ENCODE data around the gene ZNF813.
"Not testable (repeated sequence)": the region's sequence is repeated elsewhere in the genome, so short reads cannot be mapped to it uniquely, and the experiment has no call there.

ZNF813 gene

GRCh38 chr19:53483751-53484150 lies 16.2 kb downstream of the ZNF813 start:
- 80% methylated on average over 2 of the region's 2 CpGs for WGBS
- not testable (repeated sequence) for H3K9ac ChIP-seq (ENCODE audit: low read length); H3K23ac ChIP-seq (ENCODE audit: low read length in 2 of 2); H4K91ac ChIP-seq (ENCODE audit: low read length); H4K8ac ChIP-seq (ENCODE audit: low read length); H3K14ac ChIP-seq (ENCODE audit: low read length in 2 of 2); H2BK12ac ChIP-seq (ENCODE audit: low read length in 2 of 2); H2AK5ac ChIP-seq (ENCODE audit: low read length, severe bottlenecking); DNase-seq; H3K27me3 ChIP-seq (ENCODE audit: control insufficient read depth in 1 of 2, insufficient read depth in 1 of 2, low read length in 2 of 2); H2BK5ac ChIP-seq (ENCODE audit: low read depth, low read length, poor library complexity, severe bottlenecking); H3K79me1 ChIP-seq (replicated peaks; ENCODE audit: low read length, poor library complexity, severe bottlenecking); H3K4ac ChIP-seq (ENCODE audit: low read depth in 1 of 2, low read length in 2 of 2); H3K18ac ChIP-seq (ENCODE audit: low read depth in 1 of 2, low read length in 2 of 2); H3K4me2 ChIP-seq (ENCODE audit: low read length, poor library complexity, severe bottlenecking); H2BK120ac ChIP-seq (ENCODE audit: low read depth, low read length); H3K4me3 ChIP-seq (ENCODE audit: insufficient read depth in 1 of 2, low read depth in 1 of 2, low read length in 2 of 2); H2AFZ ChIP-seq (ENCODE audit: low read depth, low read length); H3K27ac ChIP-seq (ENCODE audit: low read length, poor library complexity, severe bottlenecking); H3K4me1 ChIP-seq (ENCODE audit: control insufficient read depth, insufficient read depth, low read depth, low read length); H2BK15ac ChIP-seq (ENCODE audit: low read depth, poor library complexity, severe bottlenecking)
- peaks cover 47% of the 10 kb centered on the region for H3K9me3 ChIP-seq (ENCODE audit: control insufficient read depth, low read length)
- H3K36me3 ChIP-seq (ENCODE audit: control insufficient read depth in 1 of 2, insufficient read depth in 2 of 2, low read depth in 1 of 2, low read length in 2 of 2), result peaks cover 38 to 43% of the 10 kb centered on the region in 2 experiments

GRCh38 chr19:53485046-53486004 lies 17.8 kb downstream of the ZNF813 start:
- Histone ChIP-seq H4K91ac (ENCODE audit: low read length) (no peak overlapping the region), H2AK5ac (ENCODE audit: low read length, severe bottlenecking) (no peak overlapping the region), H2BK15ac (ENCODE audit: low read depth, poor library complexity, severe bottlenecking) (no peak overlapping the region), H3K27ac (ENCODE audit: low read length, poor library complexity, severe bottlenecking) (no peak overlapping the region), H3K9ac (ENCODE audit: low read length) (no peak overlapping the region), H3K9me3 (ENCODE audit: control insufficient read depth, low read length) (peaks cover 59% of the 10 kb centered on the region), H3K18ac (ENCODE audit: low read depth in 1 of 2, low read length in 2 of 2) (no peak overlapping the region), H2AFZ (ENCODE audit: low read depth, low read length) (no peak overlapping the region), H3K4me2 (ENCODE audit: low read length, poor library complexity, severe bottlenecking) (no peak overlapping the region), H2BK5ac (ENCODE audit: low read depth, low read length, poor library complexity, severe bottlenecking) (no peak overlapping the region), H3K36me3 (ENCODE audit: control insufficient read depth in 1 of 2, insufficient read depth in 2 of 2, low read depth in 1 of 2, low read length in 2 of 2) (peaks cover 29 to 49% of the 10 kb centered on the region in 2 experiments), H3K79me1 (replicated peaks; ENCODE audit: low read length, poor library complexity, severe bottlenecking) (peaks cover 1% of the 10 kb centered on the region), H3K14ac (ENCODE audit: low read length in 2 of 2) (no peak overlapping the region), H3K23ac (ENCODE audit: low read length in 2 of 2) (no peak overlapping the region), H3K27me3 (ENCODE audit: control insufficient read depth in 1 of 2, insufficient read depth in 1 of 2, low read length in 2 of 2) (no peaks in the 10 kb centered on the region), H3K4ac (ENCODE audit: low read depth in 1 of 2, low read length in 2 of 2) (no peak overlapping the region), H3K4me1 (ENCODE audit: control insufficient read depth, insufficient read depth, low read depth, low read length) (no peaks in the 10 kb centered on the region), H3K4me3 (ENCODE audit: insufficient read depth in 1 of 2, low read depth in 1 of 2, low read length in 2 of 2) (no peak overlapping the region), H2BK120ac (ENCODE audit: low read depth, low read length) (no peak overlapping the region), H4K8ac (ENCODE audit: low read length) (no peak overlapping the region), H2BK12ac (ENCODE audit: low read length in 2 of 2) (no peak overlapping the region)
- 91% methylated on average over 7 of the region's 8 CpGs for WGBS
- DNase-seq, result no peak

GRCh38 chr19:53492153-53492552 lies 24.6 kb downstream of the ZNF813 start:
- H4K91ac ChIP-seq (ENCODE audit: low read length), result no peak overlapping the region
- peak overlapping the region in 1 of 2 experiments; percentile 18 for H3K4me3 ChIP-seq (ENCODE audit: insufficient read depth in 1 of 2, low read depth in 1 of 2, low read length in 2 of 2)
- H2BK15ac ChIP-seq (ENCODE audit: low read depth, poor library complexity, severe bottlenecking), result no peak overlapping the region
- H3K36me3 ChIP-seq (ENCODE audit: control insufficient read depth in 1 of 2, insufficient read depth in 2 of 2, low read depth in 1 of 2, low read length in 2 of 2), result peaks cover 16 to 44% of the 10 kb centered on the region in 2 experiments
- 97% methylated on average over 5 of the region's 5 CpGs for WGBS
- no peak overlapping the region for H2AK5ac ChIP-seq (ENCODE audit: low read length, severe bottlenecking)
- H3K9me3 ChIP-seq (ENCODE audit: control insufficient read depth, low read length), result peaks cover 72% of the 10 kb centered on the region
- H3K27ac ChIP-seq (ENCODE audit: low read length, poor library complexity, severe bottlenecking), result no peak overlapping the region
- no peak for DNase-seq
- no peaks in the 10 kb centered on the region for H3K27me3 ChIP-seq (ENCODE audit: control insufficient read depth in 1 of 2, insufficient read depth in 1 of 2, low read length in 2 of 2)
- H2BK5ac ChIP-seq (ENCODE audit: low read depth, low read length, poor library complexity, severe bottlenecking), result no peak overlapping the region
- no peak overlapping the region for H3K9ac ChIP-seq (ENCODE audit: low read length)
- H3K4me2 ChIP-seq (ENCODE audit: low read length, poor library complexity, severe bottlenecking), result no peak overlapping the region
- no peak overlapping the region for H3K14ac ChIP-seq (ENCODE audit: low read length in 2 of 2)
- no peaks in the 10 kb centered on the region for H3K79me1 ChIP-seq (replicated peaks; ENCODE audit: low read length, poor library complexity, severe bottlenecking)
- H3K4me1 ChIP-seq (ENCODE audit: control insufficient read depth, insufficient read depth, low read depth, low read length), result no peaks in the 10 kb centered on the region
- no peak overlapping the region for H2BK120ac ChIP-seq (ENCODE audit: low read depth, low read length)
- H3K4ac ChIP-seq (ENCODE audit: low read depth in 1 of 2, low read length in 2 of 2), result no peak overlapping the region
- no peak overlapping the region for H2AFZ ChIP-seq (ENCODE audit: low read depth, low read length)
- no peak overlapping the region for H4K8ac ChIP-seq (ENCODE audit: low read length)
- no peak overlapping the region for H2BK12ac ChIP-seq (ENCODE audit: low read length in 2 of 2)
- no peak overlapping the region for H3K18ac ChIP-seq (ENCODE audit: low read depth in 1 of 2, low read length in 2 of 2)
- no peak overlapping the region for H3K23ac ChIP-seq (ENCODE audit: low read length in 2 of 2)

- not testable (repeated sequence) for H3K4me2 ChIP-seq (ENCODE audit: low read length, poor library complexity, severe bottlenecking); H3K4ac ChIP-seq (ENCODE audit: low read depth in 1 of 2, low read length in 2 of 2); H2AK5ac ChIP-seq (ENCODE audit: low read length, severe bottlenecking); H4K8ac ChIP-seq (ENCODE audit: low read length); H3K4me3 ChIP-seq (ENCODE audit: insufficient read depth in 1 of 2, low read depth in 1 of 2, low read length in 2 of 2); H2AFZ ChIP-seq (ENCODE audit: low read depth, low read length); H2BK5ac ChIP-seq (ENCODE audit: low read depth, low read length, poor library complexity, severe bottlenecking); H3K23ac ChIP-seq (ENCODE audit: low read length in 2 of 2); H3K27me3 ChIP-seq (ENCODE audit: control insufficient read depth in 1 of 2, insufficient read depth in 1 of 2, low read length in 2 of 2); H2BK120ac ChIP-seq (ENCODE audit: low read depth, low read length); H3K4me1 ChIP-seq (ENCODE audit: control insufficient read depth, insufficient read depth, low read depth, low read length); H2BK12ac ChIP-seq (ENCODE audit: low read length in 2 of 2); H3K14ac ChIP-seq (ENCODE audit: low read length in 2 of 2); H4K91ac ChIP-seq (ENCODE audit: low read length); H2BK15ac ChIP-seq (ENCODE audit: low read depth, poor library complexity, severe bottlenecking); H3K18ac ChIP-seq (ENCODE audit: low read depth in 1 of 2, low read length in 2 of 2); H3K9ac ChIP-seq (ENCODE audit: low read length); H3K27ac ChIP-seq (ENCODE audit: low read length, poor library complexity, severe bottlenecking); H3K36me3 ChIP-seq (ENCODE audit: control insufficient read depth in 1 of 2, insufficient read depth in 2 of 2, low read depth in 1 of 2, low read length in 2 of 2); H3K79me1 ChIP-seq (replicated peaks; ENCODE audit: low read length, poor library complexity, severe bottlenecking); DNase-seq
- 39% methylated on average over 8 of the region's 11 CpGs for WGBS
- H3K9me3 ChIP-seq (ENCODE audit: control insufficient read depth, low read length), result peaks cover 22% of the 10 kb centered on the region
Measured at GRCh38 chr19:53497311-53498023, 29.9 kb downstream of the ZNF813 start.

All from mesenchymal stem cell (in vitro differentiated cells and primary cell).